B cell (primary cell): ENCODE measurements around the gene DSCAML1. TPM values are rescaled to one million over a fixed set of nuclear protein-coding genes. Genes with fewer than 3 reads are reported as not detected.

Source experiments
- ATAC-seq: fragments of 200-7000 bp; cut with Tn5 transposase; one replicate; pipeline ENCODE4 v1.10.0; 2021; ENCODE audit warnings: low read depth, mild to moderate bottlenecking, moderate number of reproducible peaks, moderate library complexity
- CTCF ChIA-PET: fragments of 350-600 bp; sonication (Branson Sonifier 250); formaldehyde crosslinking; loops from one replicate; lab custom pipeline; 2021; ENCODE audit warnings: antibody characterized with exemption, inconsistent platforms; lab: Charles Lee
- POLR2A ChIA-PET: fragments of 350-600 bp; sonication (Branson Sonifier 250); formaldehyde crosslinking; loops from one replicate; lab custom pipeline; 2021; ENCODE audit warnings: antibody characterized with exemption; lab: Charles Lee
- DNase-seq: peaks from one replicate; pipeline ENCODE4 v3.0.0; 2013
- H2AFZ ChIP-seq: 2 replicates; pipeline ENCODE4 v1.6.1; 2012; ENCODE audit warnings: mild to moderate bottlenecking, low read depth, low read length; ENCODE audit not compliant: insufficient read depth, poor library complexity, severe bottlenecking
- H3K27ac ChIP-seq, 2 donors: 1 replicate in 1 of 2; 2 replicates in 1 of 2; pipeline ENCODE4 v1.5.1; 2012 to 2013; ENCODE audit warnings: low read length in 2 of 2, mild to moderate bottlenecking in 2 of 2, moderate library complexity in 1 of 2
- H3K27me3 ChIP-seq, 4 experiments: fragments of 200-600 bp in 1 of 4; sonication (generic) in 1 of 4; replicated peaks in 1 of 4; 1 replicate in 2 of 4; 2 replicates in 2 of 4; pipeline versions ENCODE4 v1.6.1 to v1.7.0; 2013 to 2016; ENCODE audit warnings: low read length in 3 of 4, mild to moderate bottlenecking in 2 of 4, mixed read lengths in 1 of 4, moderate library complexity in 1 of 4; ENCODE audit not compliant: insufficient read depth in 4 of 4, control insufficient read depth in 3 of 4; ENCODE audit errors: control extremely low read depth in 1 of 4
- H3K36me3 ChIP-seq, 2 experiments: replicated peaks in 1 of 2; 1 replicate in 1 of 2; 2 replicates in 1 of 2; pipeline versions ENCODE4 v1.6.1 to v1.7.1; 2013; ENCODE audit warnings: low read length in 1 of 2; ENCODE audit not compliant: insufficient read depth in 2 of 2, control insufficient read depth in 1 of 2; ENCODE audit errors: control extremely low read depth in 1 of 2, extremely low read depth in 1 of 2
- H3K4me1 ChIP-seq, 2 donors: fragments of 200-600 bp in 1 of 2; sonication (generic) in 1 of 2; 1 replicate in 1 of 2; 2 replicates in 1 of 2; pipeline versions ENCODE4 v1.5.1 to v1.6.1; 2013 to 2017; ENCODE audit warnings: low read length in 2 of 2; ENCODE audit not compliant: control insufficient read depth in 2 of 2, insufficient read depth in 2 of 2
- H3K4me2 ChIP-seq: replicated peaks from 2 replicates; pipeline ENCODE3; 2012; ENCODE audit warnings: mild to moderate bottlenecking, low read depth, low read length; ENCODE audit not compliant: poor library complexity, severe bottlenecking
- H3K4me3 ChIP-seq, 5 experiments: fragments of 200-600 bp in 1 of 5; sonication (generic) in 1 of 5; 1 replicate in 3 of 5; 2 replicates in 2 of 5; pipeline versions ENCODE4 v1.5.1 to v1.7.0; 2011 to 2016; ENCODE audit warnings: low read length in 4 of 5, mild to moderate bottlenecking in 4 of 5, low read depth in 2 of 5, control low read depth in 1 of 5, moderate library complexity in 1 of 5; ENCODE audit not compliant: insufficient read depth in 1 of 5; ENCODE audit errors: control extremely low read depth in 1 of 5, extremely low read depth in 1 of 5
- H3K79me2 ChIP-seq: fragments of 200-600 bp; sonication (generic); one replicate; pipeline ENCODE4 v1.6.0; 2016; ENCODE audit warnings: low read length; ENCODE audit not compliant: control insufficient read depth, insufficient read depth
- H3K9ac ChIP-seq: fragments of 200-600 bp; sonication (generic); 2 replicates; pipeline ENCODE4 v1.6.1; 2017; ENCODE audit warnings: mild to moderate bottlenecking, low read length, moderate library complexity
- H3K9me3 ChIP-seq, 3 donors: one replicate each; pipeline versions ENCODE4 v1.6.1 to v1.7.1; 2013; ENCODE audit warnings: low read length in 2 of 3; ENCODE audit not compliant: control insufficient read depth in 2 of 3, insufficient read depth in 1 of 3; ENCODE audit errors: control extremely low read depth in 1 of 3
- H4K20me1 ChIP-seq: 2 replicates; pipeline ENCODE4 v1.6.0; 2012; ENCODE audit warnings: mild to moderate bottlenecking, low read length; ENCODE audit not compliant: insufficient read depth, control insufficient read depth, poor library complexity, severe bottlenecking
- H3K27ac Mint-ChIP-seq: one replicate; pipeline ENCODE4 v1.8.0; 2021; ENCODE audit warnings: mixed read lengths
- H3K27me3 Mint-ChIP-seq: one replicate; pipeline ENCODE4 v1.8.0; 2021; ENCODE audit warnings: mixed read lengths
- H3K4me1 Mint-ChIP-seq: one replicate; pipeline ENCODE4 v1.8.0; 2021; ENCODE audit warnings: mixed read lengths
- H3K4me3 Mint-ChIP-seq: one replicate; pipeline ENCODE4 v1.8.0; 2021; ENCODE audit warnings: mixed read lengths
- H3K9me3 Mint-ChIP-seq: one replicate; pipeline ENCODE4 v1.8.0; 2022; ENCODE audit warnings: mixed read lengths; ENCODE audit not compliant: insufficient read depth
- EZH2 ChIP-seq: IDR thresholded peaks from 2 replicates; pipeline ENCODE4 v1.6.1; 2012; ENCODE audit warnings: borderline replicate concordance, low read depth, mild to moderate bottlenecking, moderate library complexity, low read length; ENCODE audit not compliant: insufficient read depth, poor library complexity, severe bottlenecking
- WGBS: methylation state at CpG from one replicate; pipeline ENCODE4 v1.1.5; 2013; ENCODE audit warnings: missing lambda C conversion rate; ENCODE audit not compliant: insufficient coverage; 5-methylcytosine and 5-hydroxymethylcytosine counted together
- intact Hi-C: fragments of 100-400 bp; cut with micrococcal nuclease; formaldehyde crosslinking; loops from one replicate; pipeline ENCODE4 v1.10.0; 2022
- polyA plus RNA-seq: library from polyadenylated mRNA; depleted of rRNA; stranded (reverse); fragments of >200 nt; gene quantifications from 2 replicates; pipeline ENCODE4 v1.2.3, GENCODE V29; 2012
- total RNA-seq, 2 donors: library from RNA; stranded (reverse); fragments of 120-200 nt in 1 of 2; gene quantifications; 1 replicate in 1 of 2; 2 replicates in 1 of 2; pipeline versions ENCODE4 v1.2.3 to v1.2.4, GENCODE V29; 2013 to 2022
- TF ChIP-seq, protein P1 (sequence below): fragments of 200-600 bp; IDR thresholded peaks from one replicate; pipeline ENCODE4 v1.8.0; 2022; ENCODE audit warnings: antibody characterized with exemption, mild to moderate bottlenecking

The DSCAML1 gene
- total and polyA plus RNA-seq, 2 donors (not counting 1 experiment from before 2014, with no cell fraction given): 1.2 to 6.2 TPM

DNA sequence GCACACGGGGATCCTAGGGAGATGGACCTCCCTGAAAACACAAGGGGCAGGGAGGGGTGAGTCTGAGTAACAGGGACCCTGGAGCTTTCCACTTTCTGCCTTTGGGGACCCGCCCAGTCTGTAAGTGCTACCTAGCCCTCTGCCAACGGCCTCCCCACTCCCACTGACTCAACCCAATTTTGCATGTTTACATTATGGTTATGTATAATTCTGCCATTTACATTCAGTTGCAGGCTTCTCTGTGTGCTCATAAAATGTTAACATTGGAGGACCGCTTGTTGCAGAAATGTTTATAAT, 105.8 kb downstream of the DSCAML1 start:
- CTCF ChIA-PET: no interaction called here
- no peak for ATAC-seq

DNA sequence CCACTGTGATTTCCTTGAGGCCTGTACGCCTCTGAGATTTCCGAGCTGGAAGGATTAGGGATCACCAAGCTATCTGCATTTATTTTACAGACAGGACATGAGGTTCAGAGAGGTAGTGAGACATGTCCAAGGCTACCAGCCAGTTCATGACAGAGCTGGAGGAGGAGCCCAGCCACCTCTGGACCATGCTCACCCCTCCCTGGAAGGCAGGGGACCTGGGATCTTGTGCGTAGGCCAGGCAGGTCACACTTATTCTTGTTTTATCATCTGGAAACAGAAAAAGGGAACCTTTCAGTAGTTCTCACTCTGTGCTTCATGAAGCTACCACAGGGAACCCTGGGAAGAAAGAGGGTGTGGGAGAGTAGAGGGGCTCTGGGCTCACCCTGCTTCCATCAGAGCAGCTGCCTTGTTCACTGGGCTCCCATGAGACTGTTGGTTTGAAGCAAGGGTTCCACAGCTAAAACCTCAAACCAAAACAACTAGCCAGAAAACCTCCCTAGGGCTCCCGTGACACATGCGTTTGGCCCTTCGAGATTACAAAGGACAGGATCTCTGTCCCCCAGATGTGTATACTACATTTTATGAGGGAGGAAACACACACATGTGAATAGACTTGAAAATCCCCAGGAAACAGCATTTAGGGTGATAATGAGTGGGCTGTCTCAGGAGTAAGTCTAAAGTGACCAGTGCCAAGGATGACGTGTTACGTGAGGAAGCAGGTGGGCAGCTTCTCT, 106.4 kb downstream of the DSCAML1 start:
- Mint-ChIP-seq H3K4me3 (no peak overlapping the region), H3K9me3 (no peaks in the 10 kb centered on the region), H3K27me3 (peaks cover 16% of the 10 kb centered on the region), H3K27ac (no peak overlapping the region), H3K4me1 (no peaks in the 10 kb centered on the region)
- ChIA-PET CTCF (no interaction called here), POLR2A (no interaction called here)
- H3K9me3 ChIP-seq: no peaks in the 10 kb centered on the region
- intact Hi-C loops: no loop called here
- no peaks in the 10 kb centered on the region for H3K27me3 ChIP-seq
- H2AFZ ChIP-seq: no peak overlapping the region
- no peaks in the 10 kb centered on the region for H3K36me3 ChIP-seq
- no peaks in the 10 kb centered on the region for H4K20me1 ChIP-seq
- no peak for DNase-seq
- WGBS: 65% methylated on average over 5 of the region's 8 CpGs
- no peak for ATAC-seq
- H3K9ac ChIP-seq: no peak overlapping the region
- H3K27ac ChIP-seq: no peak overlapping the region
- no peaks in the 10 kb centered on the region for H3K79me2 ChIP-seq
- no peak overlapping the region for H3K4me2 ChIP-seq
- TF ChIP-seq, protein P1, sequence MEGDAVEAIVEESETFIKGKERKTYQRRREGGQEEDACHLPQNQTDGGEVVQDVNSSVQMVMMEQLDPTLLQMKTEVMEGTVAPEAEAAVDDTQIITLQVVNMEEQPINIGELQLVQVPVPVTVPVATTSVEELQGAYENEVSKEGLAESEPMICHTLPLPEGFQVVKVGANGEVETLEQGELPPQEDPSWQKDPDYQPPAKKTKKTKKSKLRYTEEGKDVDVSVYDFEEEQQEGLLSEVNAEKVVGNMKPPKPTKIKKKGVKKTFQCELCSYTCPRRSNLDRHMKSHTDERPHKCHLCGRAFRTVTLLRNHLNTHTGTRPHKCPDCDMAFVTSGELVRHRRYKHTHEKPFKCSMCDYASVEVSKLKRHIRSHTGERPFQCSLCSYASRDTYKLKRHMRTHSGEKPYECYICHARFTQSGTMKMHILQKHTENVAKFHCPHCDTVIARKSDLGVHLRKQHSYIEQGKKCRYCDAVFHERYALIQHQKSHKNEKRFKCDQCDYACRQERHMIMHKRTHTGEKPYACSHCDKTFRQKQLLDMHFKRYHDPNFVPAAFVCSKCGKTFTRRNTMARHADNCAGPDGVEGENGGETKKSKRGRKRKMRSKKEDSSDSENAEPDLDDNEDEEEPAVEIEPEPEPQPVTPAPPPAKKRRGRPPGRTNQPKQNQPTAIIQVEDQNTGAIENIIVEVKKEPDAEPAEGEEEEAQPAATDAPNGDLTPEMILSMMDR: no peak
- no peak for TF ChIP-seq EZH2
- H3K4me1 ChIP-seq: peaks cover 0 to 4% of the 10 kb centered on the region in 2 donors
- no peak overlapping the region for H3K4me3 ChIP-seq

More for the DNA sequence above, 105.8 kb downstream of the DSCAML1 start:
- H3K9me3 Mint-ChIP-seq: no peaks in the 10 kb centered on the region
- TF ChIP-seq, protein P1: no peak
- no peak for TF ChIP-seq EZH2
- no peaks in the 10 kb centered on the region for H3K36me3 ChIP-seq
- whole genome bisulfite sequencing: 11% methylated on average over 1 of the region's 4 CpGs
- H3K27ac Mint-ChIP-seq: no peak overlapping the region
- POLR2A ChIA-PET: no interaction called here
- H3K4me1 ChIP-seq: peaks cover 0 to 4% of the 10 kb centered on the region in 2 donors
- no peak overlapping the region for H3K27ac ChIP-seq
- no peak overlapping the region for H3K4me3 ChIP-seq
- H3K4me3 Mint-ChIP-seq: no peak overlapping the region
- H2AFZ ChIP-seq: no peak overlapping the region
- DNase-seq: no peak
- no peaks in the 10 kb centered on the region for H3K79me2 ChIP-seq
- H3K27me3 Mint-ChIP-seq: peaks cover 16% of the 10 kb centered on the region
- no peaks in the 10 kb centered on the region for H4K20me1 ChIP-seq
- H3K9me3 ChIP-seq: no peaks in the 10 kb centered on the region
- H3K27me3 ChIP-seq: no peaks in the 10 kb centered on the region
- H3K4me1 Mint-ChIP-seq: no peaks in the 10 kb centered on the region
- no peak overlapping the region for H3K4me2 ChIP-seq
- intact Hi-C loops: no loop called here
- H3K9ac ChIP-seq: no peak overlapping the region
